Hematopoietic multipotent progenitor cell treated with erythropoietin and hydrocortisone succinate and interleukin-3 and kit ligand, for 4 days (in vitro differentiated cells): ENCODE measurements around the gene TMEM220.
A peak's percentile ranks its signal among the peaks of the same experiment; 100 is the strongest.
"Not testable (repeated sequence)": the region's sequence is repeated elsewhere in the genome, so short reads cannot be mapped to it uniquely, and the experiment has no call there.

ENCODE experiments used
- DNase-seq: peaks from one replicate; pipeline ENCODE4 v3.0.0-alpha.2; 2015

Gene TMEM220

GRCh38 chr17:10754109-10754508 is 24.3 kb upstream of the TMEM220 start:
- DNase-seq, result peak; percentile 68

GRCh38 chr17:10752696-10753095 is 22.9 kb upstream of the TMEM220 start:
- DNase-seq, result no peak

DNA sequence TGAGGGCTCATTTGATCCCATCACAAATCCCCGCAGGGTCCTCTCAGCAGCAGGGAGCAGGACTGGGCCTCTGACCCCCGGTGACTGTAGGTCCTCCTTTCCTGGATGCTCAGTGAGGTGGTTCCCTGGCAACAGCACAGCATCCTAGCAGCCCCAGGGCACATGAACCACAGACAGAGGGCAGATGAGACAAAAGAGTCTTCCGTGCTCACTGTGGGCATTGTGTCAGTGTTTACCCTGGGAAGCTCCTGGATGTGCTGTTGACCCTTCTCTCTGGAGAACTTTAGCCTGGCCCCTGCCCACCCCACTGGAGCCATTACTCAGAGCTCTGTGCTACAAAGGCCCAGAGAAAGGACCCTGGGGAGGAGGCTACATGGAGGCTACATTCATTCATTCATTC is 21.7 kb upstream of the TMEM220 start:
- DNase-seq, result no peak

DNA sequence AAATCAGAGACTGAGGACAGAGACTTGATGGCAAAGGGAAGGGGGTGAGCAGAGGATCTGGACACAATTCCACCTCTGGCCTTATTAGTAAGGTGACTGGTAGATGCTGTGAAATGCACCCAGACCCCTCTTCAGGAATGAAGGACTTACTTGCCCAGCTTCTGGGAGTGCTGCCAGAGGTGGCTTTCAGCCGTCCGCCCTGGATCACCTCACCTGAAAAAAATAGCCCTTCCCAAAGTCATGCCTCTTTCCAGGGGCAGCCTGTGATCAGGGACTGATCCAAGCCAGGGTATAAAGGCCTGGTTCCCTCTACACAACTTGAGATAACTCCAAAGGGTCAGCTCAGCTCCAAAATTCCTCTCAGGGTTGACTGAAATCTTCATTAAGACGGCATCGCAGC is 20.4 kb upstream of the TMEM220 start:
- no peak for DNase-seq

GRCh38 chr17:10748531-10749181 is 18.8 kb upstream of the TMEM220 start:
- DNase-seq, result no peak

DNA sequence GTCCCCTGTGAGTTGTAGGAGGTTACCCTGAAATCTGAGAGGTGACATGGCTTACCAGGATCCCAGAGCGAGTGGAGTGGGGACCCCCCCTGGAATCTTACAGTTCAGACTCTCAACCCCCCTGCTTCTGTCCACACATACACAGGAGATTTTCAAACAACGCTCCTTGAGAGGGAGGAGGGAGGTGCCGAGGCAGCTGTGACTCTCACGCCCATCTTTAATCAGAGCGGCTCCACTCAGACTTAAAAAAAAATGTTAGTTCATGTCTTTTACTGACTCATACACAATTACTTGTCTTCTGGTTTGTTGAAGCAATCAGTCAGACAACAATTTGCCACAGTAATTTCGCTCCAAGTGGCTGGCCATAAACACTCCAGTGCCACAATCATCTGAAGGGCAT is 15.4 kb upstream of the TMEM220 start:
- DNase-seq, result no peak

- peak; percentile 53 for DNase-seq
Observed at GRCh38 chr17:10744501-10745000, 14.7 kb upstream of the TMEM220 start.

- DNase-seq, result no peak
Observed at GRCh38 chr17:10743316-10744009, 13.6 kb upstream of the TMEM220 start.

GRCh38 chr17:10742431-10742830 is 12.6 kb upstream of the TMEM220 start:
- DNase-seq, result no peak

GRCh38 chr17:10741416-10742135 is 11.8 kb upstream of the TMEM220 start:
- peak; percentile 41 for DNase-seq

DNA sequence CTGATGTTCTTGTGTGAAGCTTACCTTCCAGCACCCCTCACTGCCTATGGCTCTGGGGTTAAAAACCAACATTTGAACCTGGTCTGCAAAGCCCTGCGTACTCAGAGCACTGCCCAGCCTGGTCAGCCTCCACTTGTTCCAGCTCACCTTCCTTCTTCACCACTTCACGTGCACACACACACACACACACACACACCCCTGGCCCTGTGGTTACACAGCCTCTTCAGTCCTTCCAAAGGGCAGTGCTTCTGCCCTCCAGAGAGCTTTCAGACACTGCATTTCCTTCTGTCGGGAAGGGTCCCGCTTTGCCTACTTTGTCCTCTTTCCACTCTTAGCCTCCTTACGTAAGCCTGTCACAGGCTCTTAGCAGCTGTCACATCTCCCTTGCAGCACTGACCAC is 9.6 kb upstream of the TMEM220 start:
- no peak for DNase-seq

DNA sequence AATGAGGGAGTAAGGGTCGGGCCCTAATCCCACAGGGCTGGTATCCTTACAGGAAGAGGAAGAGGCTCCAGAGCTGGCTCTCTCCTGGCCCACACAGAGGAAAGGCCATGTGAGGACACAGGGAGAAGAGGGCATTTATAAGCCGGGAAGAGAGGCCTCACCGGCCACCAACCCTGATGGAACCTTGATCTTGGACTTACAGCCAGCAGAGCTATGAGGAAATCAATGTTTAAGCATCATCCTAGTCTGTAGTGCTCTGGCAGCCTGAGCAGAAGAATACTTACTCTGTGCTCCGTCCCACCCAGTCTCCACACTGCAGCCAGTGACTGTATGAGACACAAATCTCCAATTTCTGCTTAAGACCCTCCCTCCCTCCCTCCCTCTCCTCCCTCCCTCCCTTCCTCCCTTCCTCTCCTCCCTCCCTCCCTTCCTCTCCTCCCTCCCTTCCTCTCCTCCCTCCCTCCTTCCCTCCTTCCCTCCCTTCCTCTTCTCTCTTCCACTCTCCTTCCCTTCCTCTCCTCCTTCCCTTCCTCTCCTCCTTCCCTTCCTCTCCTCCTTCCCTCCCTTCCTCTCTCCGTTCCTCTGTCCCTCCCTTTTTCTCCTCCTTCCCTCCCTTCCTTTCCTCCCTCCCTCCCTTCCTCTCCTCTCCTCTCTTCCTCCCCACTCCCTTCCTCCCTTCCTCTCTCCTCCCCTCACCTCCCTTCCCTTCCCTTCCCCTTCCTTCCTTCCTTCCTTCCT is 8.9 kb upstream of the TMEM220 start:
- no peak for DNase-seq

DNA sequence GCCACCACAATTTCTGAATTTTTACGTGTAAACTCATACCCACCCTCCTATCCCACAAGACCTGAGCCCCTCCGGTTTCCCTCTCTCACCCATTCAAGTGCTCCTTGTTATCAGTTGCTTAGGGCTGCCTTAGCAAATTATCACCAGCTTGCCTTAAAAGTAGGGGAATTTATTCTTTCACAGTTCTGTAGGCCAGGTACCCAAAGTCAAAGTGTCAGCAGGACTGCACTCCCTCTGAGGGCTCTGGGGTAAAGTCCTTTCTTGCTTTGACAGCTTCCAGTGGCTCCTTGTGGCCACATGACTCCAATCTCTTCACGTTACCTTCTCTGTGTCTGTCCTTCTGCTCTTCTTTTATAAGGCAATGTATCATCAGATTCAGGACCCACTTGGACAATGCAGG is 7.9 kb upstream of the TMEM220 start:
- DNase-seq, result no peak

DNA sequence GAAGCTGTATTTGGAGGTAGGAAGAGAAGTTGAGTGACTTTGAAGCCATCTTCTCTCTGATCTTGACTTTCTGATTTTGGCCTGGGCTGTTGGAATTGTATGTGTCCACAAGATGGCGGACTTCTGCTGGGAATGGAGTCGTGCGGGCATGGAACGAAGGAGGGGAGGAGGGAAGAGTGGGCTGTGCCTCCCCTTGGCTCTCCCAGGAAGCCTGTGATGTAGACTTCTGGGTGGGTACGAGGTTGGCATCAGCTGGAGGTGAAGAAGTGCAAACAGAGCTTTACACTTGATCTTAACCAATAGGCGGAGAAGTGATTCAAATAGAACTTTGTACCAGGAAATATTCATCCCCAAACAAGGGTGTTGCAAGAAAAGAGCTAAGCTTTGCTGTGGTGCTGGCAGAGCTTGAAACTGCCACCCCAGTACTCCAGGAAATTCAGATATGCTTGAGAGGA is 7.4 kb upstream of the TMEM220 start:
- DNase-seq, result peak; percentile 78

- DNase-seq, result no peak
Observed at GRCh38 chr17:10735821-10736220, 6.0 kb upstream of the TMEM220 start.

DNA sequence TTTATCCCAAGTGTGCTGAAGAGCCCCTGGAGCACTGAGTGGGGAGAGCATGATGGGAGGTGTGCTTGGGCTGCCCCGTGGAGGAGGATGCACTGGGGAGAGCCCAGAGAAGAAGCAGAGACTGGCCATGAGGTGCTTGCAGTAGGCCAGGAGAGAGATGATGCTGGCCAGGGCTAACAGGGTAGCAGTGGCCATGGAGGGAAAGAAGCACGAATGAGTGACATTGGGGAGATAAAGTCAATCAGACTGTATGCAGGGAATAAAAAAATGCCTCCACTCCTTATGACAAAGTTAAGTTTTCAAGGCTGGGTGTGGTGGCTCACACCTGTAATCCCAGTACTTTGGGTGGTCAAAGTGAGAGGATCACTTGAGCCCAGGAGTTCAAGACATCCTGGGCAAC is 5.4 kb upstream of the TMEM220 start:
- DNase-seq, result no peak

DNA sequence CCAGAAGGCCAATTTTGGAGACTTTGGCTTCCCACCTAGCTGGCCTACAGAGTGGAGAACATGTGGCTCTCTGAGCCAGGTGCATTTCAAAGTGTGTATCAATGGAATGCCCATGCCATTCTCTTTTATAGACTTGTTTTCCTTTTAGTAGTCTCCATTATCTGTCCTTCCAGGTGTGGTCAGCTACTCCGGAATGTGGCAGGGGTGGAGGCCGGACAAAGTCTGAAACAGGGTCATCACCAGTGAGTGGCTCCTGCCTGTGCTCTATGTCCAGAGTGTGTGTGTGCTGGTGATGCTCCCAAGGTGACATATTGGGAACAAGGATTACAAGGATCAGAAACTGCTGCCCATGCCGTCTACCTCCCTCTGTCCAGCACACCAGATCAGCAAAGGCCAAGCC is 3.8 kb upstream of the TMEM220 start:
- DNase-seq, result no peak

- not testable (repeated sequence) for DNase-seq
Observed at GRCh38 chr17:10732121-10732520, 2.3 kb upstream of the TMEM220 start.

DNA sequence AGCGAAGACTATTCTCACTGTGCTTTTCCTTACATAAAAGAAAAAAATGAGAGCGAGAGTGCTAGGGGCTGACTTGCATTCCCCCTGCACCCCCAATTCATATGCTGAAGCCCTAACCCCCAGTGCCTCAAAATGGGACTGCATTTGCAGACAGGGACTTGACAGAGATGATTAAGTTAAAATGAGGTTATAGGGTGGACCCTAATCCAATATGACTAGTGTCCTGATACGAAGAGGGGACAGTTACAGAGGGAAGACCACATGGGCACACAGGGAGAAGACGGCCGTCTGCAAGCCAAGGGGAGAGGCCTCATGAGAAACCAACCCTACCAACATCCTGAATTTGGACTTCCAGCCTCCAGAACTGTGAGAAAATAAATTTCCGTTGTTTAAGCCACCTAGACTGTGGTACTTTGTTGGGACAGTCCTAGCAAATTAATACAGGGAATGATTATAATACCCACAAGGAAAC is 1.6 kb upstream of the TMEM220 start:
- peak; percentile 38 for DNase-seq

- peak; percentile 28 for DNase-seq
Observed at GRCh38 chr17:10730247-10730646, 424 bp upstream of the TMEM220 start.

DNA sequence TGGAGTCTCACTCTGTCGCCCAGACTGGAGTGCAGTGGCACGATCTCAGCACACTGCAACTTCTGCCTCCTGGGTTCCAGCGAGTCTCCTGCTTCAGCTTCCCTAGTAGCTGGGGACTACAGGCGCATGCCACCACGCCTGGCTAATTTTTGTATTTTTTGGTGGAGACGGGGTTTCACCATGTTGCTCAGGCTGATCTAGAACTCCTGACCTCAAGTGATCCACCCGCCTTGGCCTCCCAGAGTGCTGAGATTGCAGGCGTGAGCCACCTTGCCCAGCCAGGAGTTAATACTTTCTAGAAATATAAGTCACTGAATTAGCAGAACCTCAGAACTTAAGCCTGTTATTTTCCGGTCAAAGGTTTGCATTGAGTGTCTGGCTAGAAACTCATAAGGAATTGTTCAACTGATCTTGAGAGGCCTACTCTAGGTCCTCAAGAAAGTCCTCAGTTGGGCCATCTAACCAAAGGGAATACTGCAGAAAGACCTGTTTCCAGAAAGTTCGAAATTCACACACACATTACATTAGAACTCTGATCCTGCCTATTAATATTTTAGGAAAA is 1.4 kb downstream of the TMEM220 start:
- DNase-seq, result no peak

- DNase-seq, result no peak
Observed at GRCh38 chr17:10727192-10727591, 2.6 kb downstream of the TMEM220 start.

GRCh38 chr17:10726196-10726595 is 3.6 kb downstream of the TMEM220 start:
- DNase-seq, result no peak
